ENCODE results near the gene MAGEB4. TPM values are rescaled to one million over a fixed set of nuclear protein-coding genes. Genes with fewer than 3 reads are reported as not detected.

Gene MAGEB4
- total RNA-seq, 1 experiment from 2014 or later = not detected

DNA sequence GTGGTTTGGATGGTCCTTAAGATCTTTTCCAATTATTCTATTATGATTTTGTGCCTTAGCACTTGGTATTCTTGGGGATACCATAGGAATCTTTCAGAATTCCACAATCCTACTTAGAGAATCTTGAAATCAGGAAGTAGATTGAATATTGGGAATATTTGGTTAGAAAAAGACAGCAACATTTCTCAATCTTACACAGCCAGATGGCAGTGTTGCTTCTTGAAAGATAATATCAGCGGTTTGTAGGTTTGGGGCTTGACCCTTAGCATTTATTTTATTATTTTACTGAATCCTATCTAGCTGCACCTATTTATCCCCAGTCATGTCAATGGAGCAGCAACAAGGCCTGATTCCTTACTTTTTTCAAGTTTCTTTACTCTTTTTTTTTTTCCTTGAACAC lies 33.7 kb downstream of the MAGEB4 start:
- peaks cover 2% of the 10 kb centered on the region; the same call in 1 of the 2 replicates for H3K4me1 Mint-ChIP-seq
- CTCF ChIA-PET = no interaction called here
- POLR2A ChIA-PET = no interaction called here
- ATAC-seq = no peak
- no peaks in the 10 kb centered on the region for H3K9me3 Mint-ChIP-seq
- TF ChIP-seq, protein P1, sequence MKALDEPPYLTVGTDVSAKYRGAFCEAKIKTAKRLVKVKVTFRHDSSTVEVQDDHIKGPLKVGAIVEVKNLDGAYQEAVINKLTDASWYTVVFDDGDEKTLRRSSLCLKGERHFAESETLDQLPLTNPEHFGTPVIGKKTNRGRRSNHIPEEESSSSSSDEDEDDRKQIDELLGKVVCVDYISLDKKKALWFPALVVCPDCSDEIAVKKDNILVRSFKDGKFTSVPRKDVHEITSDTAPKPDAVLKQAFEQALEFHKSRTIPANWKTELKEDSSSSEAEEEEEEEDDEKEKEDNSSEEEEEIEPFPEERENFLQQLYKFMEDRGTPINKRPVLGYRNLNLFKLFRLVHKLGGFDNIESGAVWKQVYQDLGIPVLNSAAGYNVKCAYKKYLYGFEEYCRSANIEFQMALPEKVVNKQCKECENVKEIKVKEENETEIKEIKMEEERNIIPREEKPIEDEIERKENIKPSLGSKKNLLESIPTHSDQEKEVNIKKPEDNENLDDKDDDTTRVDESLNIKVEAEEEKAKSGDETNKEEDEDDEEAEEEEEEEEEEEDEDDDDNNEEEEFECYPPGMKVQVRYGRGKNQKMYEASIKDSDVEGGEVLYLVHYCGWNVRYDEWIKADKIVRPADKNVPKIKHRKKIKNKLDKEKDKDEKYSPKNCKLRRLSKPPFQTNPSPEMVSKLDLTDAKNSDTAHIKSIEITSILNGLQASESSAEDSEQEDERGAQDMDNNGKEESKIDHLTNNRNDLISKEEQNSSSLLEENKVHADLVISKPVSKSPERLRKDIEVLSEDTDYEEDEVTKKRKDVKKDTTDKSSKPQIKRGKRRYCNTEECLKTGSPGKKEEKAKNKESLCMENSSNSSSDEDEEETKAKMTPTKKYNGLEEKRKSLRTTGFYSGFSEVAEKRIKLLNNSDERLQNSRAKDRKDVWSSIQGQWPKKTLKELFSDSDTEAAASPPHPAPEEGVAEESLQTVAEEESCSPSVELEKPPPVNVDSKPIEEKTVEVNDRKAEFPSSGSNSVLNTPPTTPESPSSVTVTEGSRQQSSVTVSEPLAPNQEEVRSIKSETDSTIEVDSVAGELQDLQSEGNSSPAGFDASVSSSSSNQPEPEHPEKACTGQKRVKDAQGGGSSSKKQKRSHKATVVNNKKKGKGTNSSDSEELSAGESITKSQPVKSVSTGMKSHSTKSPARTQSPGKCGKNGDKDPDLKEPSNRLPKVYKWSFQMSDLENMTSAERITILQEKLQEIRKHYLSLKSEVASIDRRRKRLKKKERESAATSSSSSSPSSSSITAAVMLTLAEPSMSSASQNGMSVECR (CRISPR knock-in tag; IDR thresholded peaks at IDR 0.05; ENCODE audit: borderline replicate concordance) = no peak
- TF ChIP-seq, protein P2, sequence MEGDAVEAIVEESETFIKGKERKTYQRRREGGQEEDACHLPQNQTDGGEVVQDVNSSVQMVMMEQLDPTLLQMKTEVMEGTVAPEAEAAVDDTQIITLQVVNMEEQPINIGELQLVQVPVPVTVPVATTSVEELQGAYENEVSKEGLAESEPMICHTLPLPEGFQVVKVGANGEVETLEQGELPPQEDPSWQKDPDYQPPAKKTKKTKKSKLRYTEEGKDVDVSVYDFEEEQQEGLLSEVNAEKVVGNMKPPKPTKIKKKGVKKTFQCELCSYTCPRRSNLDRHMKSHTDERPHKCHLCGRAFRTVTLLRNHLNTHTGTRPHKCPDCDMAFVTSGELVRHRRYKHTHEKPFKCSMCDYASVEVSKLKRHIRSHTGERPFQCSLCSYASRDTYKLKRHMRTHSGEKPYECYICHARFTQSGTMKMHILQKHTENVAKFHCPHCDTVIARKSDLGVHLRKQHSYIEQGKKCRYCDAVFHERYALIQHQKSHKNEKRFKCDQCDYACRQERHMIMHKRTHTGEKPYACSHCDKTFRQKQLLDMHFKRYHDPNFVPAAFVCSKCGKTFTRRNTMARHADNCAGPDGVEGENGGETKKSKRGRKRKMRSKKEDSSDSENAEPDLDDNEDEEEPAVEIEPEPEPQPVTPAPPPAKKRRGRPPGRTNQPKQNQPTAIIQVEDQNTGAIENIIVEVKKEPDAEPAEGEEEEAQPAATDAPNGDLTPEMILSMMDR (IDR thresholded peaks at IDR 0.05) = no peak
- TF ChIP-seq, protein P3, sequence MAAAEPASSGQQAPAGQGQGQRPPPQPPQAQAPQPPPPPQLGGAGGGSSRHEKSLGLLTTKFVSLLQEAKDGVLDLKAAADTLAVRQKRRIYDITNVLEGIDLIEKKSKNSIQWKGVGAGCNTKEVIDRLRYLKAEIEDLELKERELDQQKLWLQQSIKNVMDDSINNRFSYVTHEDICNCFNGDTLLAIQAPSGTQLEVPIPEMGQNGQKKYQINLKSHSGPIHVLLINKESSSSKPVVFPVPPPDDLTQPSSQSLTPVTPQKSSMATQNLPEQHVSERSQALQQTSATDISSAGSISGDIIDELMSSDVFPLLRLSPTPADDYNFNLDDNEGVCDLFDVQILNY (CRISPR knock-in tag; IDR thresholded peaks at IDR 0.05) = no peak
- TF ChIP-seq TP53 (CRISPR knock-in tag; IDR thresholded peaks at IDR 0.05) = no peak
- TF ChIP-seq, protein P4, sequence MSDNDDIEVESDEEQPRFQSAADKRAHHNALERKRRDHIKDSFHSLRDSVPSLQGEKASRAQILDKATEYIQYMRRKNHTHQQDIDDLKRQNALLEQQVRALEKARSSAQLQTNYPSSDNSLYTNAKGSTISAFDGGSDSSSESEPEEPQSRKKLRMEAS (CRISPR knock-in tag; IDR thresholded peaks at IDR 0.05) = no peak
- TF ChIP-seq PRRX2 (CRISPR knock-in tag; IDR thresholded peaks at IDR 0.05) = no peak
- no peak for TF ChIP-seq SP1 (CRISPR knock-in tag; conservative IDR thresholded peaks at IDR 0.05)
- no peak for TF ChIP-seq RELA (CRISPR knock-in tag; IDR thresholded peaks at IDR 0.05; ENCODE audit: borderline replicate concordance)
- TF ChIP-seq NR3C1 (CRISPR knock-in tag; conservative IDR thresholded peaks at IDR 0.05; ENCODE audit: low read depth) = no peak
- TF ChIP-seq, protein P5, sequence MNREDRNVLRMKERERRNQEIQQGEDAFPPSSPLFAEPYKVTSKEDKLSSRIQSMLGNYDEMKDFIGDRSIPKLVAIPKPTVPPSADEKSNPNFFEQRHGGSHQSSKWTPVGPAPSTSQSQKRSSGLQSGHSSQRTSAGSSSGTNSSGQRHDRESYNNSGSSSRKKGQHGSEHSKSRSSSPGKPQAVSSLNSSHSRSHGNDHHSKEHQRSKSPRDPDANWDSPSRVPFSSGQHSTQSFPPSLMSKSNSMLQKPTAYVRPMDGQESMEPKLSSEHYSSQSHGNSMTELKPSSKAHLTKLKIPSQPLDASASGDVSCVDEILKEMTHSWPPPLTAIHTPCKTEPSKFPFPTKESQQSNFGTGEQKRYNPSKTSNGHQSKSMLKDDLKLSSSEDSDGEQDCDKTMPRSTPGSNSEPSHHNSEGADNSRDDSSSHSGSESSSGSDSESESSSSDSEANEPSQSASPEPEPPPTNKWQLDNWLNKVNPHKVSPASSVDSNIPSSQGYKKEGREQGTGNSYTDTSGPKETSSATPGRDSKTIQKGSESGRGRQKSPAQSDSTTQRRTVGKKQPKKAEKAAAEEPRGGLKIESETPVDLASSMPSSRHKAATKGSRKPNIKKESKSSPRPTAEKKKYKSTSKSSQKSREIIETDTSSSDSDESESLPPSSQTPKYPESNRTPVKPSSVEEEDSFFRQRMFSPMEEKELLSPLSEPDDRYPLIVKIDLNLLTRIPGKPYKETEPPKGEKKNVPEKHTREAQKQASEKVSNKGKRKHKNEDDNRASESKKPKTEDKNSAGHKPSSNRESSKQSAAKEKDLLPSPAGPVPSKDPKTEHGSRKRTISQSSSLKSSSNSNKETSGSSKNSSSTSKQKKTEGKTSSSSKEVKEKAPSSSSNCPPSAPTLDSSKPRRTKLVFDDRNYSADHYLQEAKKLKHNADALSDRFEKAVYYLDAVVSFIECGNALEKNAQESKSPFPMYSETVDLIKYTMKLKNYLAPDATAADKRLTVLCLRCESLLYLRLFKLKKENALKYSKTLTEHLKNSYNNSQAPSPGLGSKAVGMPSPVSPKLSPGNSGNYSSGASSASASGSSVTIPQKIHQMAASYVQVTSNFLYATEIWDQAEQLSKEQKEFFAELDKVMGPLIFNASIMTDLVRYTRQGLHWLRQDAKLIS (CRISPR knock-in tag; IDR thresholded peaks at IDR 0.05; ENCODE audit: borderline replicate concordance) = no peak
- no peak overlapping the region for H3K27ac Mint-ChIP-seq
- no peak overlapping the region for H3K4me3 Mint-ChIP-seq
- no peaks in the 10 kb centered on the region for H3K36me3 Mint-ChIP-seq
- no peaks in the 10 kb centered on the region; the same call in 1 of the 2 replicates for H3K27me3 Mint-ChIP-seq (ENCODE audit: low read depth)
- DNase-seq (ENCODE audit: low spot score) = no peak

DNA sequence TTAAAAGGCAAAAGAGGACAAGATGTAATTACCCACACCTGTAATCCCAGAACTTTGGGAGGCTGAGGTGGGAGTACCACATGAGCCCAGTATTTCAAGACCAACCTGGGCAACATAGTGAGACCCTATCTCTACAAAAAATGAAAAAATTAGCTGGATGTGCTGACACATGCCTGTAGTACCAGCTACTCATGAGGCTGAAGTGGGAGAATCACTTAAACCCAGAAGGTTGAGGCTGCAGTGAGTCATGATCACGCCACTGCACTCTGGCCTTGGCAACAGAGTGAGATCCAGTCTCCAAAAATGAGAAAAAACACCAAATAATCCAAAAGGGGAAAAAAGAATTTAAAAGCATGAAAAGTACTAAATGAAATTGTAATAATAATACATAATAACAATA lies 36.6 kb downstream of the MAGEB4 start:
- H3K4me3 Mint-ChIP-seq = no peak overlapping the region
- no peak overlapping the region for H3K27ac Mint-ChIP-seq
- no peak for DNase-seq (ENCODE audit: low spot score)
- no peaks in the 10 kb centered on the region for H3K9me3 Mint-ChIP-seq
- POLR2A ChIA-PET = no interaction called here
- CTCF ChIA-PET = no interaction called here
- no peaks in the 10 kb centered on the region for H3K27me3 Mint-ChIP-seq (ENCODE audit: low read depth)
- peaks cover 2% of the 10 kb centered on the region; the same call in 1 of the 2 replicates for H3K4me1 Mint-ChIP-seq
- no peak for ATAC-seq
- H3K36me3 Mint-ChIP-seq = no peaks in the 10 kb centered on the region
- no peak for TF ChIP-seq SOX15 (CRISPR knock-in tag; IDR thresholded peaks at IDR 0.05)
- no peak for TF ChIP-seq ZBTB21 (CRISPR knock-in tag; IDR thresholded peaks at IDR 0.05; ENCODE audit: borderline replicate concordance)
- TF ChIP-seq, protein P6, sequence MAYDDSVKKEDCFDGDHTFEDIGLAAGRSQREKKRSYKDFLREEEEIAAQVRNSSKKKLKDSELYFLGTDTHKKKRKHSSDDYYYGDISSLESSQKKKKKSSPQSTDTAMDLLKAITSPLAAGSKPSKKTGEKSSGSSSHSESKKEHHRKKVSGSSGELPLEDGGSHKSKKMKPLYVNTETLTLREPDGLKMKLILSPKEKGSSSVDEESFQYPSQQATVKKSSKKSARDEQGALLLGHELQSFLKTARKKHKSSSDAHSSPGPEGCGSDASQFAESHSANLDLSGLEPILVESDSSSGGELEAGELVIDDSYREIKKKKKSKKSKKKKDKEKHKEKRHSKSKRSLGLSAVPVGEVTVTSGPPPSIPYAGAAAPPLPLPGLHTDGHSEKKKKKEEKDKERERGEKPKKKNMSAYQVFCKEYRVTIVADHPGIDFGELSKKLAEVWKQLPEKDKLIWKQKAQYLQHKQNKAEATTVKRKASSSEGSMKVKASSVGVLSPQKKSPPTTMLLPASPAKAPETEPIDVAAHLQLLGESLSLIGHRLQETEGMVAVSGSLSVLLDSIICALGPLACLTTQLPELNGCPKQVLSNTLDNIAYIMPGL (CRISPR knock-in tag; IDR thresholded peaks at IDR 0.05) = no peak
- TF ChIP-seq, protein P7, sequence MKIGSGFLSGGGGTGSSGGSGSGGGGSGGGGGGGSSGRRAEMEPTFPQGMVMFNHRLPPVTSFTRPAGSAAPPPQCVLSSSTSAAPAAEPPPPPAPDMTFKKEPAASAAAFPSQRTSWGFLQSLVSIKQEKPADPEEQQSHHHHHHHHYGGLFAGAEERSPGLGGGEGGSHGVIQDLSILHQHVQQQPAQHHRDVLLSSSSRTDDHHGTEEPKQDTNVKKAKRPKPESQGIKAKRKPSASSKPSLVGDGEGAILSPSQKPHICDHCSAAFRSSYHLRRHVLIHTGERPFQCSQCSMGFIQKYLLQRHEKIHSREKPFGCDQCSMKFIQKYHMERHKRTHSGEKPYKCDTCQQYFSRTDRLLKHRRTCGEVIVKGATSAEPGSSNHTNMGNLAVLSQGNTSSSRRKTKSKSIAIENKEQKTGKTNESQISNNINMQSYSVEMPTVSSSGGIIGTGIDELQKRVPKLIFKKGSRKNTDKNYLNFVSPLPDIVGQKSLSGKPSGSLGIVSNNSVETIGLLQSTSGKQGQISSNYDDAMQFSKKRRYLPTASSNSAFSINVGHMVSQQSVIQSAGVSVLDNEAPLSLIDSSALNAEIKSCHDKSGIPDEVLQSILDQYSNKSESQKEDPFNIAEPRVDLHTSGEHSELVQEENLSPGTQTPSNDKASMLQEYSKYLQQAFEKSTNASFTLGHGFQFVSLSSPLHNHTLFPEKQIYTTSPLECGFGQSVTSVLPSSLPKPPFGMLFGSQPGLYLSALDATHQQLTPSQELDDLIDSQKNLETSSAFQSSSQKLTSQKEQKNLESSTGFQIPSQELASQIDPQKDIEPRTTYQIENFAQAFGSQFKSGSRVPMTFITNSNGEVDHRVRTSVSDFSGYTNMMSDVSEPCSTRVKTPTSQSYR (CRISPR knock-in tag; IDR thresholded peaks at IDR 0.05) = no peak
- TF ChIP-seq, protein P8, sequence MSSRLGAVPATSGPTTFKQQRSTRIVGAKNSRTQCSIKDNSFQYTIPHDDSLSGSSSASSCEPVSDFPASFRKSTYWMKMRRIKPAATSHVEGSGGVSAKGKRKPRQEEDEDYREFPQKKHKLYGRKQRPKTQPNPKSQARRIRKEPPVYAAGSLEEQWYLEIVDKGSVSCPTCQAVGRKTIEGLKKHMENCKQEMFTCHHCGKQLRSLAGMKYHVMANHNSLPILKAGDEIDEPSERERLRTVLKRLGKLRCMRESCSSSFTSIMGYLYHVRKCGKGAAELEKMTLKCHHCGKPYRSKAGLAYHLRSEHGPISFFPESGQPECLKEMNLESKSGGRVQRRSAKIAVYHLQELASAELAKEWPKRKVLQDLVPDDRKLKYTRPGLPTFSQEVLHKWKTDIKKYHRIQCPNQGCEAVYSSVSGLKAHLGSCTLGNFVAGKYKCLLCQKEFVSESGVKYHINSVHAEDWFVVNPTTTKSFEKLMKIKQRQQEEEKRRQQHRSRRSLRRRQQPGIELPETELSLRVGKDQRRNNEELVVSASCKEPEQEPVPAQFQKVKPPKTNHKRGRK (CRISPR knock-in tag; IDR thresholded peaks at IDR 0.05; ENCODE audit: borderline replicate concordance) = no peak
- TF ChIP-seq PRRX2 (CRISPR knock-in tag; IDR thresholded peaks at IDR 0.05) = no peak
